ENCODE measurements around the gene MRFAP1L1.

MRFAP1L1 gene

DNA sequence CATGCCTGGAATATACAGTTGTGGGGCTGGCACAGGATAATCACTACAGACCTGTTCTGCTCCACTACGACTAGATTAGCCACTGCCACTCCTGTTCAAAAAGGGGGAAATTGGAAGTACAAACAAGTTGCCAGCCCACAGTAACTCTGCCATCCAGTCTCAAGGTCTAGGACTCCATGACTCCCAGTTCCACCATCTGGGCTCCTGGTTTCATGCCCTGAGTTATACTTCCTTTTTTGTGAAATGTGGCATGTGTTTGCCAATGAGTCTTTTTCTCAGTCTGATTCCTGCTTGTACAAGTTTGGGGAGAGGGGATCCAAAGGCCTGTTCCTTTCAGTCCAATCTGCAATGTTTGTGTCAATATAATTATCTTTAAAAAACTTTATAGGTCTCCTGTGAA is 5.3 kb upstream of the MRFAP1L1 start:
- TF ChIP-seq, protein P1, sequence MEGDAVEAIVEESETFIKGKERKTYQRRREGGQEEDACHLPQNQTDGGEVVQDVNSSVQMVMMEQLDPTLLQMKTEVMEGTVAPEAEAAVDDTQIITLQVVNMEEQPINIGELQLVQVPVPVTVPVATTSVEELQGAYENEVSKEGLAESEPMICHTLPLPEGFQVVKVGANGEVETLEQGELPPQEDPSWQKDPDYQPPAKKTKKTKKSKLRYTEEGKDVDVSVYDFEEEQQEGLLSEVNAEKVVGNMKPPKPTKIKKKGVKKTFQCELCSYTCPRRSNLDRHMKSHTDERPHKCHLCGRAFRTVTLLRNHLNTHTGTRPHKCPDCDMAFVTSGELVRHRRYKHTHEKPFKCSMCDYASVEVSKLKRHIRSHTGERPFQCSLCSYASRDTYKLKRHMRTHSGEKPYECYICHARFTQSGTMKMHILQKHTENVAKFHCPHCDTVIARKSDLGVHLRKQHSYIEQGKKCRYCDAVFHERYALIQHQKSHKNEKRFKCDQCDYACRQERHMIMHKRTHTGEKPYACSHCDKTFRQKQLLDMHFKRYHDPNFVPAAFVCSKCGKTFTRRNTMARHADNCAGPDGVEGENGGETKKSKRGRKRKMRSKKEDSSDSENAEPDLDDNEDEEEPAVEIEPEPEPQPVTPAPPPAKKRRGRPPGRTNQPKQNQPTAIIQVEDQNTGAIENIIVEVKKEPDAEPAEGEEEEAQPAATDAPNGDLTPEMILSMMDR (IDR thresholded peaks at IDR 0.05; ENCODE audit: low read depth, low read length, missing control alignments), result no peak
- DNase-seq (ENCODE audit: low read depth), result no peak
- H3K4me3 ChIP-seq (ENCODE audit: low read depth, low read length), result no peak overlapping the region

DNA sequence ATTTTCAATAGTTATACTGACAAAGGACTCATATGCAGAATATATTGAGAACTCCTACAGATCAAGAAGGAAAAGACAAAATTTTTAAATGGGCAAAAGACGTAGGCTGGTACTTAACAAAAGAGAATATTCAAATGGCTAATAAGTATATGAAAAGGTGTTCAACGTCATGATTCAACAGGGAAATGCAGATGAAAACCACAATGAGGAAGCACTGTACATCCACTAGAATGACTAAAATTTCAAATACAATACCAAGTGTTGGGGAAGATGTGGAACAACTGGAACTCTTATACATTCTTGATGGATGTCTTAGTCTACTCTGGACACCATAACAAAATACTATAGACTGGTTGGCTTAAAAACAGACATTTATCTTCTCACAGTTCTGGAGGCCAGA is 1.3 kb upstream of the MRFAP1L1 start:
- TF ChIP-seq, protein P1 (IDR thresholded peaks at IDR 0.05; ENCODE audit: low read depth, low read length, missing control alignments), result no peak
- H3K4me3 ChIP-seq (ENCODE audit: low read depth, low read length), result no peak overlapping the region
- DNase-seq (ENCODE audit: low read depth), result no peak

DNA sequence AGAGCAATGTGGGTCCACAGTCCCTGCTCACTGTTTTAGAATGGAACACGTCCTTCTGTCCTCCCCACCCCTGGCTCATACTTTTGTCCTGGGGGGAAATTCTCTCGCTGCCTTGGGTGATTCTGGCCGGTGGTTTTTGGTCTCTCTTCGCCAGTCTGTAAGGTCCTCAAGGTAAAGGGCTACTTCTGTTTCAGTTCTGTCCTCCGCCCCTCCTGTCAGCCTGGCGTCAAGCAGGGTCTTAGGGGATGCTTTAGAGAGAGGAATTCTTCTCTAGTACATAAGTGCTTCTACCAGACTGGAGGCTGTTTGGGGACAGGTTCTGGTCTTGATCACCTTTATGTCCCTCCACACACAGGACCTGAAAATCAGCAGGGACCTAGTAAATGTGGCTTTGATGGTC is 617 bp upstream of the MRFAP1L1 start:
- H3K4me3 ChIP-seq (ENCODE audit: low read depth, low read length), result peak overlapping the region; percentile 62
- TF ChIP-seq, protein P1 (IDR thresholded peaks at IDR 0.05; ENCODE audit: low read depth, low read length, missing control alignments), result no peak
- no peak for DNase-seq (ENCODE audit: low read depth)

DNA sequence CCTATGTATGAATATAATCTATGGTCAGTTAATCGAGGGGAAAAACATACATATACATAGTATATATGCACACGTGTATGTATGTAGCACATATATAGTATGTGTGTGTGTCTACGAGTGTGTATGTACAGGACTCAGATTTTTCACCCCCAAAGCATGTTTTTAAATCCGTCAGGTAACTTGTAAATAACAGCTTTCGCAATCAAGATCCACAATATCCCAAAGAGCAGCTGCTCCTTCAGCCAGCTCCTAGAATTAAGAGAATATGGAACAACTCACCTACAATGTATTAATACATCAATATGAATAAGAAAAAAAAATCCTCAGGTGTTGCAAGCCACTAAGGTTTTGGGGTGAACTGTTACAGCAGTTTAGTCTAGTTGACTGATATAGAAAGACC is 3.5 kb downstream of the MRFAP1L1 start:
- TF ChIP-seq, protein P1 (IDR thresholded peaks at IDR 0.05; ENCODE audit: low read depth, low read length, missing control alignments), result no peak

DNA sequence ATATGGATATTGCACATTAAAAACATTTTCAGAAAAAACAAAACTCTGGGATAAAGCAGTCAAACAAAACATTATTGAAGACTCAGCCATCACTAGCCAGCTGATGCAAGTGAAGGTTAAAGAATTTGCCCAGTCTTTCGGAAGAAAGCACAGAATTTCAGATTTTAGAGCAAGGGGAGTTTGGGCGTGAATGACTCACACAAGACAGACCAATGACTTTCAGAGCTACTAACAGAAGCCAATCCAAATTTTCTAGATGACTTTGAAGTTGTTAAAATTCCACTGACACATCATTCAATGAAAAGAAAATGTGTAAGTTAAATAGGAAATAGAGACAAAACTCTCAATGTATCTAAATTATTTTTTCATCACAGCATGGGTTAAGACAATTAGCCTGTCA is 4.0 kb downstream of the MRFAP1L1 start:
- H3K4me3 ChIP-seq (ENCODE audit: low read depth, low read length), result no peak overlapping the region
- DNase-seq (ENCODE audit: low read depth), result no peak
- TF ChIP-seq, protein P1 (IDR thresholded peaks at IDR 0.05; ENCODE audit: low read depth, low read length, missing control alignments), result no peak

More for the DNA sequence above, 3.5 kb downstream of the MRFAP1L1 start:
- DNase-seq (ENCODE audit: low read depth), result no peak
- H3K4me3 ChIP-seq (ENCODE audit: low read depth, low read length), result no peak overlapping the region

DNA sequence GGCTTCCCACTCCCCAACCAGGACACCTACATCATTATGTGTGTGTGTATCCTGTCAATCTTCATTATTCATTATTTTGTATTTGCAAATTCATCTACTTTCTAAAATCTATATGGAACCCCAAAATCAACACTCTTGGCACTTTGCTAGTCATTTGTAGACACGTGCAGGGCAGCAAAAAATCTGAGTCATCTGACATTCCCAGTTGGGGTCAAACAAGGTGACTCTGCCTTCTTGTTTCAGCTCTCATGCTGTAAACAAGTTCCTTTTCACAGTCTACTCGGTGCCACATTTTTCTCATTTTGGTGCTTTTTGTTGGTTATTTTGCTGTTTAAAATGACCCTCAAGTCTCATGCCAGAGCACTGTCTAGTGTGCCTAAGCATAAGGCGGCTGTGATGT is 5.9 kb downstream of the MRFAP1L1 start:
- no peak for DNase-seq (ENCODE audit: low read depth)
- no peak overlapping the region for H3K4me3 ChIP-seq (ENCODE audit: low read depth, low read length)
- TF ChIP-seq, protein P1 (IDR thresholded peaks at IDR 0.05; ENCODE audit: low read depth, low read length, missing control alignments), result no peak

DNA sequence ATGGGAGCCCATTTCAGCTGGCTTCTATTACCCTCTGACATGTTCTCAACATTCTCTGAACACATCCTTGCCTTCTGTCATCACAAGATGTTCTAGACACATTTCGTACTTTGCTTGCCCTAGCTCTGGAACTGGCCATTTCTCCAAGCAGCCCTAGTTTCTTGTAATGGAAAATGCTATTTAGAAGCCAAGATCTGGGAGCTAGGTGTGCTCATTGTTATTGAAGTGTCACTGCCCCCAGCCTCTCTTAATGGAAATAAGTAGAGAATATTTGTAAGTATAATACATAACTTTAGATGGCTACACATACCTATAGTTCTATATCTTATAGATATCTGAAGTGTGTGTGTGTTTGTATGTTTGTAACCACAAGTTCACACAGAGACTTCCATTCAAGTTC is 6.9 kb downstream of the MRFAP1L1 start:
- DNase-seq (ENCODE audit: low read depth), result no peak
- no peak overlapping the region for H3K4me3 ChIP-seq (ENCODE audit: low read depth, low read length)
- TF ChIP-seq, protein P1 (IDR thresholded peaks at IDR 0.05; ENCODE audit: low read depth, low read length, missing control alignments), result no peak
